HUES48 (cell line): ENCODE measurements around the gene COBLL1.

Source experiments
- H3K27ac ChIP-seq: one replicate; pipeline ENCODE4 v1.7.0; 2013; ENCODE audit warnings: low read depth, low read length, inconsistent platforms
- H3K27me3 ChIP-seq: 2 replicates; pipeline ENCODE4 v1.6.1; 2013; ENCODE audit warnings: mild to moderate bottlenecking, low read length; ENCODE audit not compliant: control insufficient read depth, insufficient read depth
- H3K36me3 ChIP-seq: 2 replicates; pipeline ENCODE4 v1.6.1; 2013; ENCODE audit warnings: low read length; ENCODE audit not compliant: control insufficient read depth, insufficient read depth
- H3K4me1 ChIP-seq: 2 replicates; pipeline ENCODE4 v1.6.1; 2013; ENCODE audit warnings: mild to moderate bottlenecking, low read length; ENCODE audit not compliant: control insufficient read depth, insufficient read depth
- H3K4me3 ChIP-seq: 2 replicates; pipeline ENCODE4 v1.5.1; 2013; ENCODE audit warnings: mild to moderate bottlenecking, low read depth, low read length
- H3K9ac ChIP-seq: 2 replicates; pipeline ENCODE4 v1.6.1; 2013; ENCODE audit warnings: mild to moderate bottlenecking, low read depth, low read length, moderate library complexity
- H3K9me3 ChIP-seq: 2 replicates; pipeline ENCODE4 v1.6.1; 2013; ENCODE audit warnings: low read length; ENCODE audit not compliant: control insufficient read depth, insufficient read depth

COBLL1 gene

GRCh38 chr2:164692114-164692513 is 149.5 kb downstream of the COBLL1 start:
- Histone ChIP-seq H3K9ac (no peak overlapping the region), H3K36me3 (no peaks in the 10 kb centered on the region), H3K9me3 (no peaks in the 10 kb centered on the region), H3K27ac (no peak overlapping the region), H3K27me3 (no peaks in the 10 kb centered on the region), H3K4me1 (peaks cover 2% of the 10 kb centered on the region; the same call in 1 of the 2 replicates), H3K4me3 (no peak overlapping the region)

- no peaks in the 10 kb centered on the region for H3K9me3 ChIP-seq
- H3K4me3 ChIP-seq: no peak overlapping the region
- no peak overlapping the region for H3K9ac ChIP-seq
- peaks cover 2% of the 10 kb centered on the region; the same call in 1 of the 2 replicates for H3K4me1 ChIP-seq
- H3K27ac ChIP-seq: no peak overlapping the region
- H3K36me3 ChIP-seq: no peaks in the 10 kb centered on the region
- H3K27me3 ChIP-seq: no peaks in the 10 kb centered on the region
These were observed 150.2 kb downstream of the COBLL1 start for GRCh38 chr2:164691346-164691887.

GRCh38 chr2:164690361-164690760 is 151.3 kb downstream of the COBLL1 start:
- Histone ChIP-seq H3K36me3 (no peaks in the 10 kb centered on the region), H3K27me3 (no peaks in the 10 kb centered on the region), H3K4me1 (peaks cover 2% of the 10 kb centered on the region; the same call in 1 of the 2 replicates), H3K9me3 (no peaks in the 10 kb centered on the region), H3K4me3 (no peak overlapping the region), H3K27ac (no peak overlapping the region), H3K9ac (no peak overlapping the region)

- Histone ChIP-seq H3K4me1 (peaks cover 2% of the 10 kb centered on the region; the same call in 1 of the 2 replicates), H3K27me3 (no peaks in the 10 kb centered on the region), H3K36me3 (no peaks in the 10 kb centered on the region), H3K9me3 (no peaks in the 10 kb centered on the region), H3K27ac (no peak overlapping the region), H3K9ac (no peak overlapping the region), H3K4me3 (no peak overlapping the region)
These were observed 152.7 kb downstream of the COBLL1 start for GRCh38 chr2:164688896-164689419.

- Histone ChIP-seq H3K9ac (no peak overlapping the region), H3K9me3 (no peaks in the 10 kb centered on the region), H3K4me3 (no peak overlapping the region), H3K4me1 (no peaks in the 10 kb centered on the region), H3K36me3 (no peaks in the 10 kb centered on the region), H3K27me3 (no peaks in the 10 kb centered on the region), H3K27ac (no peak overlapping the region)
These were observed 160.6 kb downstream of the COBLL1 start for GRCh38 chr2:164681009-164681408.

GRCh38 chr2:164678631-164679149 is 162.9 kb downstream of the COBLL1 start:
- Histone ChIP-seq H3K27ac (no peak overlapping the region), H3K27me3 (no peaks in the 10 kb centered on the region), H3K4me3 (no peak overlapping the region), H3K9ac (no peak overlapping the region), H3K9me3 (no peaks in the 10 kb centered on the region), H3K36me3 (no peaks in the 10 kb centered on the region), H3K4me1 (no peaks in the 10 kb centered on the region)

- no peak overlapping the region for H3K9ac ChIP-seq
- no peaks in the 10 kb centered on the region for H3K4me1 ChIP-seq
- no peak overlapping the region for H3K4me3 ChIP-seq
- H3K27ac ChIP-seq: no peak overlapping the region
- no peaks in the 10 kb centered on the region for H3K27me3 ChIP-seq
- H3K9me3 ChIP-seq: no peaks in the 10 kb centered on the region
- H3K36me3 ChIP-seq: no peaks in the 10 kb centered on the region
These were observed 163.9 kb downstream of the COBLL1 start for GRCh38 chr2:164677733-164678132.

- no peak overlapping the region for H3K9ac ChIP-seq
- H3K27me3 ChIP-seq: no peaks in the 10 kb centered on the region
- no peaks in the 10 kb centered on the region for H3K4me1 ChIP-seq
- no peak overlapping the region for H3K4me3 ChIP-seq
- H3K27ac ChIP-seq: no peak overlapping the region
- H3K36me3 ChIP-seq: no peaks in the 10 kb centered on the region
- no peaks in the 10 kb centered on the region for H3K9me3 ChIP-seq
These were observed 164.4 kb downstream of the COBLL1 start for GRCh38 chr2:164677271-164677670.

- Histone ChIP-seq H3K27ac (no peak overlapping the region), H3K9me3 (no peaks in the 10 kb centered on the region), H3K27me3 (no peaks in the 10 kb centered on the region), H3K4me3 (no peak overlapping the region), H3K9ac (no peak overlapping the region), H3K36me3 (no peaks in the 10 kb centered on the region), H3K4me1 (no peaks in the 10 kb centered on the region)
These were observed 165.9 kb downstream of the COBLL1 start for GRCh38 chr2:164675687-164676086.

- H3K4me1 ChIP-seq: no peaks in the 10 kb centered on the region
- no peak overlapping the region for H3K27ac ChIP-seq
- no peak overlapping the region for H3K4me3 ChIP-seq
- H3K36me3 ChIP-seq: no peaks in the 10 kb centered on the region
- H3K9ac ChIP-seq: no peak overlapping the region
- H3K9me3 ChIP-seq: no peaks in the 10 kb centered on the region
- H3K27me3 ChIP-seq: no peaks in the 10 kb centered on the region
These were observed 166.6 kb downstream of the COBLL1 start for GRCh38 chr2:164675027-164675426.

- Histone ChIP-seq H3K9ac (no peak overlapping the region), H3K27me3 (no peaks in the 10 kb centered on the region), H3K27ac (no peak overlapping the region), H3K4me3 (no peak overlapping the region), H3K36me3 (no peaks in the 10 kb centered on the region), H3K9me3 (no peaks in the 10 kb centered on the region), H3K4me1 (no peaks in the 10 kb centered on the region)
These were observed 169.8 kb downstream of the COBLL1 start for GRCh38 chr2:164671664-164672396.
